Esophagus squamous epithelium (tissue), 5 donors: Measurements from ENCODE around the gene MGMT. TPM values are rescaled to one million over a fixed set of nuclear protein-coding genes. Genes with fewer than 3 reads are reported as not detected.

Source experiments
- DNase-seq: peaks from one replicate; lab custom pipeline; 2025; lab: John Stamatoyannopoulos, UW
- H3K27ac ChIP-seq, 4 donors: fragments of 200-600 bp; sonication (generic); one replicate each; pipeline ENCODE4 v1.5.1; 2016 to 2019; ENCODE audit warnings: mild to moderate bottlenecking in 1 of 4
- H3K27me3 ChIP-seq, 4 donors: fragments of 200-600 bp; sonication (generic); 1 replicate in 3 of 4; 2 replicates in 1 of 4; pipeline versions ENCODE4 v1.5.1 to v1.6.0; 2017 to 2021; ENCODE audit warnings: antibody characterized with exemption in 1 of 4
- H3K36me3 ChIP-seq, 3 donors: fragments of 200-600 bp; sonication (generic); one replicate each; pipeline ENCODE4 v1.5.1; 2016 to 2019
- H3K4me1 ChIP-seq, 3 donors: fragments of 200-600 bp; sonication (generic); one replicate each; pipeline ENCODE4 v1.5.1; 2017 to 2019
- H3K4me3 ChIP-seq, 4 donors: fragments of 200-600 bp; sonication (generic); 1 replicate in 3 of 4; 2 replicates in 1 of 4; pipeline ENCODE4 v1.5.1; 2016 to 2019; ENCODE audit warnings: mild to moderate bottlenecking in 2 of 4, moderate library complexity in 1 of 4
- H3K9me3 ChIP-seq, 3 donors: fragments of 200-600 bp; sonication (generic); one replicate each; pipeline ENCODE4 v1.5.1; 2016 to 2019
- POLR2A ChIP-seq, 4 donors: fragments of 450-650 bp; IDR thresholded peaks; one replicate each; pipeline ENCODE4 v1.6.1; 2017; ENCODE audit warnings: antibody characterized with exemption in 4 of 4, mild to moderate bottlenecking in 4 of 4, moderate library complexity in 3 of 4
- WGBS, 2 donors: methylation state at CpG; one replicate each; pipeline ENCODE4 v1.1.5; 2018; 5-methylcytosine and 5-hydroxymethylcytosine counted together
- intact Hi-C: fragments of 100-400 bp; cut with DNase I; formaldehyde crosslinking; loops from one replicate; pipeline ENCODE4 v1.15.0; 2022
- total RNA-seq, 4 donors: library from RNA; depleted of rRNA; stranded (reverse); fragments of >200 nt; gene quantifications; one replicate each; pipeline ENCODE4 v1.1.0, GENCODE V29; 2016
- TF ChIP-seq, protein P1 (sequence below), 6 experiments: fragments of 450-650 bp in 4 of 6; fragments of 200-600 bp in 2 of 6; sonication (generic) in 2 of 6; IDR thresholded peaks; one replicate each; pipeline ENCODE4 v1.5.1; 2016 to 2019; ENCODE audit warnings: antibody characterized with exemption in 6 of 6, mild to moderate bottlenecking in 4 of 6, moderate library complexity in 4 of 6
- donor health status: DM: yes; HTN: yes; CAD: no.

MGMT gene
- total RNA-seq, 4 donors from 2014 or later = 15.6 to 28.8 (median 18.4) TPM

GRCh38 chr10:129642427-129642826, 175.4 kb downstream of the MGMT start:
- no peak overlapping the region for H3K4me3 ChIP-seq
- H3K36me3 ChIP-seq = no peaks in the 10 kb centered on the region
- no peak overlapping the region for H3K27ac ChIP-seq
- WGBS, 2 donors = 82 to 100% methylated on average over 2 to 3 of the region's 3 CpGs
- TF ChIP-seq, protein P1, sequence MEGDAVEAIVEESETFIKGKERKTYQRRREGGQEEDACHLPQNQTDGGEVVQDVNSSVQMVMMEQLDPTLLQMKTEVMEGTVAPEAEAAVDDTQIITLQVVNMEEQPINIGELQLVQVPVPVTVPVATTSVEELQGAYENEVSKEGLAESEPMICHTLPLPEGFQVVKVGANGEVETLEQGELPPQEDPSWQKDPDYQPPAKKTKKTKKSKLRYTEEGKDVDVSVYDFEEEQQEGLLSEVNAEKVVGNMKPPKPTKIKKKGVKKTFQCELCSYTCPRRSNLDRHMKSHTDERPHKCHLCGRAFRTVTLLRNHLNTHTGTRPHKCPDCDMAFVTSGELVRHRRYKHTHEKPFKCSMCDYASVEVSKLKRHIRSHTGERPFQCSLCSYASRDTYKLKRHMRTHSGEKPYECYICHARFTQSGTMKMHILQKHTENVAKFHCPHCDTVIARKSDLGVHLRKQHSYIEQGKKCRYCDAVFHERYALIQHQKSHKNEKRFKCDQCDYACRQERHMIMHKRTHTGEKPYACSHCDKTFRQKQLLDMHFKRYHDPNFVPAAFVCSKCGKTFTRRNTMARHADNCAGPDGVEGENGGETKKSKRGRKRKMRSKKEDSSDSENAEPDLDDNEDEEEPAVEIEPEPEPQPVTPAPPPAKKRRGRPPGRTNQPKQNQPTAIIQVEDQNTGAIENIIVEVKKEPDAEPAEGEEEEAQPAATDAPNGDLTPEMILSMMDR (IDR thresholded peaks at IDR 0.05) = no peak
- TF ChIP-seq POLR2A (IDR thresholded peaks at IDR 0.05) = no peak
- H3K9me3 ChIP-seq = no peaks in the 10 kb centered on the region
- no peaks in the 10 kb centered on the region for H3K4me1 ChIP-seq
- no peaks in the 10 kb centered on the region for H3K27me3 ChIP-seq
- intact Hi-C loops = no loop called here
- no peak for DNase-seq

GRCh38 chr10:129643266-129643665, 176.2 kb downstream of the MGMT start:
- WGBS, 2 donors = 84 to 86% methylated on average over 7 to 8 of the region's 8 CpGs
- no peaks in the 10 kb centered on the region for H3K9me3 ChIP-seq

DNA sequence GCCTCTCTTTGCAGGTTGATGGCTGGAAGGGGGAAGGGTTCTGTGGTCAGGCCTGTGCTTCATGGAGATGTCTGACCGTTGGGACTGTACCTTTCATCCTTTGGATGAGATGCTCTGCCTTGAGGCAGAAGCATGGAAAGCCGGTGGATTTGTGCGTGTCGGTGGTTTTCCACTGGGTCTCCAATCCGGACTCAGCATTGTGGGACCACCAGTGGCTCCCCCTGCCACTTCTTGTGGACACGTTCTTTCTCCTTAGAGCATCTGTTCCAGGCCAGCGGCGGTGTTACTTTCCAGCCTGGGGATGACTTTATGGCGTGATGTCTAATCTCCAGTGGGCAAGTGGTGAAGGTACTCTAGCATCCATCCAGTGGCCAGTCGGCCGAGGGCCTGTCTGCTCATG, 178.4 kb downstream of the MGMT start:
- no peak for TF ChIP-seq POLR2A (IDR thresholded peaks at IDR 0.05)
- TF ChIP-seq, protein P1 (IDR thresholded peaks at IDR 0.05) = no peak
- no peak for DNase-seq
- H3K36me3 ChIP-seq = no peaks in the 10 kb centered on the region
- H3K27me3 ChIP-seq = no peaks in the 10 kb centered on the region
- H3K9me3 ChIP-seq = no peaks in the 10 kb centered on the region
- 95 to 100% methylated on average over 4 to 11 of the region's 11 CpGs for WGBS, 2 donors
- no peak overlapping the region for H3K4me3 ChIP-seq
- intact Hi-C loops = no loop called here
- no peaks in the 10 kb centered on the region for H3K4me1 ChIP-seq
- no peak overlapping the region for H3K27ac ChIP-seq

More at GRCh38 chr10:129643266-129643665, 176.2 kb downstream of the MGMT start:
- no peak for DNase-seq
- TF ChIP-seq, protein P1 (IDR thresholded peaks at IDR 0.05) = no peak
- no peak for TF ChIP-seq POLR2A (IDR thresholded peaks at IDR 0.05)
- Histone ChIP-seq H3K4me3 (no peak overlapping the region), H3K4me1 (no peaks in the 10 kb centered on the region), H3K27ac (no peak overlapping the region), H3K36me3 (no peaks in the 10 kb centered on the region), H3K27me3 (no peaks in the 10 kb centered on the region)
- intact Hi-C loops = no loop called here

GRCh38 chr10:129646973-129647372, 179.9 kb downstream of the MGMT start:
- Histone ChIP-seq H3K27me3 (no peaks in the 10 kb centered on the region), H3K4me3 (no peak overlapping the region), H3K9me3 (no peaks in the 10 kb centered on the region), H3K27ac (no peak overlapping the region), H3K4me1 (no peaks in the 10 kb centered on the region), H3K36me3 (no peaks in the 10 kb centered on the region)
- intact Hi-C loops = no loop called here
- no peak for DNase-seq
- TF ChIP-seq, protein P1 (IDR thresholded peaks at IDR 0.05) = no peak
- TF ChIP-seq POLR2A (IDR thresholded peaks at IDR 0.05) = no peak
- WGBS, 2 donors = 92 to 98% methylated on average over 10 to 16 of the region's 17 CpGs

- Histone ChIP-seq H3K4me1 (no peaks in the 10 kb centered on the region), H3K36me3 (no peaks in the 10 kb centered on the region), H3K9me3 (no peaks in the 10 kb centered on the region), H3K4me3 (no peak overlapping the region), H3K27ac (no peak overlapping the region), H3K27me3 (no peaks in the 10 kb centered on the region)
- 92 to 94% methylated on average over 4 of the region's 4 CpGs for WGBS, 2 donors
- no peak for TF ChIP-seq POLR2A (IDR thresholded peaks at IDR 0.05)
- TF ChIP-seq, protein P1 (IDR thresholded peaks at IDR 0.05) = no peak
- DNase-seq = no peak
- intact Hi-C loops = no loop called here
Measured at GRCh38 chr10:129647590-129647989, 180.5 kb downstream of the MGMT start.
